HFF-Myc (cell line): Measurements from ENCODE around the gene ZNF439.
"Not testable (repeated sequence)": the region's sequence is repeated elsewhere in the genome, so short reads cannot be mapped to it uniquely, and the experiment has no call there.

Experiments
- DNase-seq: peaks from one replicate; pipeline ENCODE4 v3.0.0-alpha.2; 2011; ENCODE audit warnings: low read depth; ENCODE audit errors: extremely low read depth
- H3K4me3 ChIP-seq: replicated peaks from 2 replicates; pipeline ENCODE4 v1.5.1; 2011; ENCODE audit warnings: low read depth, mild to moderate bottlenecking, control low read depth, low read length
- CTCF ChIP-seq: IDR thresholded peaks from 2 replicates; pipeline ENCODE4 v1.5.1; 2012; ENCODE audit warnings: mild to moderate bottlenecking, low read depth, low read length, control low read depth; ENCODE audit errors: missing control alignments

Gene ZNF439

DNA sequence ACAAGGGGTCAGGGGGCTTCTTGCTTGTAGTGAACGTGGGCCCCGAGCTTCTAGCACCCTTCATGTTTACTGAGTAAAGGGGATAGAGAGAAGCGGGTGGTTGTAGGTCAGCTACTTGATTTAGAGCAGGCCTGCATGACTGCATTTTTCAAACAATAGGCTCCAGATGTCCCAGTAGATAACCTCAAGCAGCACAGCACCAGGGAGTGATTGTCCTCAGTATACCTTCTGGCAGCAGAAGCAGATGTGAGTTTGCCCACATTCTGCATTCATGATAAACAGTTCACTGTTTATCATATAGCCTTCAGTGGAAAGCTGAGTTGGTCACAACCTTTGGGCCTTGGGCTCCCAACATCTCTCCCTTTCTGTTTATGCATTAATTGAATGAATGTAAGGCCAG lies 4.8 kb downstream of the ZNF439 start:
- DNase-seq = no peak
- no peak overlapping the region for H3K4me3 ChIP-seq
- TF ChIP-seq CTCF = no peak

DNA sequence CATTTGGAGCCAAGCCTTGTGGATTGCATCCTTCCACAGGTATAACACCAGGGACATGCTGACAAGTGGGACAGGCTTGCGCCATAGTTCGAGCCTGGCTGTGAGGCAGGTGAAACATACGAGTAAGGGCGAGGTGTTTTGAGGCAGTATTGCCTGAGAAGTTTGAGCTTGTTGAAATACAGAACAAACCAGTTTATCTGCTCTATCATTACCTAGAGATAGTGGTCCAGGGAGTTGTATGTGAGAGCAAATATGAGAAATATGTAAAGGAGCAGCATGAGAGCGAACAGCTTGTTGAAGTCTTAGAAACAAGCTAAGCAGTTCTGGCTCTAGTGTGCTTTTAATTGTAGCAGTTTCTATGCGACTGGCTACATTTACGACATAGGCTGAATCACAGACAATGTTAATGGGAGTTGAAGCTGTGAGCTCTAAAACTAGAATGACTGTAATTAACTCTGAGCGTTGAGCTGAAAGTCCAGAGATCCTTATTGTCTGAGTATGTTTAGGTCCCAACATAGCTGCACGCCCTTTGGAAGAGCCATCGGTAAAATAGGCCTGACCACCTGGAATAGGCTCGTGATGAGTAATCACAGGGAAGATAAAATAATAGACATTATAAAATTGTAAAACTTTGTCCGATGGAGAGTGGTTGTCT lies 8.2 kb downstream of the ZNF439 start:
- no peak overlapping the region for H3K4me3 ChIP-seq
- TF ChIP-seq CTCF = no peak
- DNase-seq = no peak

- no peak for DNase-seq
- TF ChIP-seq CTCF = no peak
- no peak overlapping the region for H3K4me3 ChIP-seq
Measured at GRCh38 chr19:11860721-11861120, 12.2 kb downstream of the ZNF439 start.

DNA sequence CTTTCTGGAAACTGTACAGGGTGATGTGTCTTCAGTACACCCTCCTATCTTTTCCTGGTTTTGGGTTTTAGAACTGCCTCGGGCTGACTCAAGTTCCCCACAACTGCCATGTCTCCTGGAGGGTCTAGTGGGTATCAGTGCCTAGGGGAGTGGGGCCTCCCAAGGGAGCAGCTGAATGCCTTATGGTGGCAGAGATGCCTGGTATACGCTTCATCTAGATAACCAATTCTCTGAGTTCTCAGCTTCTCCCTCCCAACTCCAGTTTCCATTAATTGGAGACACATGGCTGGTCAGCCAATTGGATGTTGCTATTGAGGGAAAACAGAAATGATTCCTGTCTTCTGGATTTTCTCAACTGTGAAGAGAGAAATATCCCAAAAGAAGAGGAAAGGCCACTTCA lies 12.8 kb downstream of the ZNF439 start:
- DNase-seq = no peak
- no peak for TF ChIP-seq CTCF
- H3K4me3 ChIP-seq = no peak overlapping the region

DNA sequence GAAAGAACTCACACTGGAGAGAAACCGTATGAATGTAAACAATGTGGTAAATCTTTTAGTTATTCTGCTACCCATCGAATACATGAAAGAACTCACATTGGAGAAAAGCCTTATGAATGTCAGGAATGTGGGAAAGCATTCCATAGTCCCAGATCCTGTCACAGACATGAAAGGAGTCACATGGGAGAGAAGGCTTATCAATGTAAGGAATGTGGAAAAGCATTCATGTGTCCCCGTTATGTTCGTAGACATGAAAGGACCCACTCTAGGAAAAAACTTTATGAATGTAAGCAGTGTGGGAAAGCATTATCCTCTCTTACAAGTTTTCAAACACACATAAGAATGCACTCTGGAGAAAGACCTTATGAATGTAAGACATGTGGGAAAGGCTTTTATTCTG lies 19.2 kb downstream of the ZNF439 start:
- not testable (repeated sequence) for H3K4me3 ChIP-seq, DNase-seq

GRCh38 chr19:11868188-11868587 lies 19.7 kb downstream of the ZNF439 start:
- H3K4me3 ChIP-seq = no peak overlapping the region
- no peak for TF ChIP-seq CTCF
- DNase-seq = no peak

DNA sequence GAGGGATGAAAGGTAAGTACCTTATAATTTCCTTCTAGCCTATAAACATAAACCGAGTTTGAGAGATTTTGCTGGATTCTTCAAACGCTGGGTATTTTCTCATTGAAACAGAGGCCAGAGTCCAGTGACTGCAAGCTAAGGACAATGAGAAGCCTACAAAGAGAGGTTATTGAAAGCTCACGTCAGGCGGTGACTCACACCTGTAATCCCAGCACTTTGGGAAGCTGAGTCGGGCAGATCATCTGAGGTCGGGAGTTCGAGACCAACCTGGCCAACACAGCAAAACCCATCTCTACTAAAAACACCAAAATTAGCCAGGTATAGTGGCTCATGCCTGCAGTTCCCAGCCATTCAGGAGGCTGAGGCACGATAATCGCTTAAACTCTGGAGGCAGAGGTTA lies 24.1 kb downstream of the ZNF439 start:
- no peak for DNase-seq
- no peak overlapping the region for H3K4me3 ChIP-seq
- no peak for TF ChIP-seq CTCF

- no peak for DNase-seq
- H3K4me3 ChIP-seq = no peak overlapping the region
- no peak for TF ChIP-seq CTCF
Measured at GRCh38 chr19:11873762-11874161, 25.2 kb downstream of the ZNF439 start.
